Liver (tissue), 9 donors: ENCODE measurements around the gene DNAH6. TPM values are rescaled to one million over a fixed set of nuclear protein-coding genes. Genes with fewer than 3 reads are reported as not detected.

Source experiments
- DNase-seq: peaks from one replicate; pipeline ENCODE4 v3.0.0-alpha.2; 2017; ENCODE audit warnings: low spot score
- H3K27ac ChIP-seq, 2 donors: one replicate each; pipeline ENCODE4 v1.7.0; 2013; ENCODE audit warnings: inconsistent platforms in 2 of 2, low read length in 2 of 2, control low read depth in 1 of 2, low read depth in 1 of 2, mild to moderate bottlenecking in 1 of 2
- H3K27me3 ChIP-seq, 4 donors: one replicate each; pipeline versions ENCODE4 v1.6.1 to v1.7.0; 2013; ENCODE audit warnings: low read length in 3 of 4, inconsistent platforms in 1 of 4, mild to moderate bottlenecking in 1 of 4, moderate library complexity in 1 of 4; ENCODE audit not compliant: control insufficient read depth in 4 of 4, insufficient read depth in 4 of 4
- H3K36me3 ChIP-seq, 4 donors: one replicate each; pipeline versions ENCODE4 v1.6.1 to v1.7.0; 2013; ENCODE audit warnings: low read length in 3 of 4, mild to moderate bottlenecking in 3 of 4, low read depth in 1 of 4, moderate library complexity in 1 of 4; ENCODE audit not compliant: control insufficient read depth in 4 of 4, insufficient read depth in 3 of 4
- H3K4me1 ChIP-seq, 4 donors: one replicate each; pipeline versions ENCODE4 v1.6.1 to v1.7.0; 2013; ENCODE audit warnings: low read length in 3 of 4, mild to moderate bottlenecking in 3 of 4, moderate library complexity in 1 of 4; ENCODE audit not compliant: control insufficient read depth in 4 of 4, insufficient read depth in 4 of 4
- H3K4me3 ChIP-seq, 3 donors: one replicate each; pipeline versions ENCODE4 v1.6.1 to v1.7.0; 2013; ENCODE audit warnings: low read length in 3 of 3, control low read depth in 1 of 3, low read depth in 1 of 3, mild to moderate bottlenecking in 1 of 3
- H3K9ac ChIP-seq, 2 donors: one replicate each; pipeline ENCODE4 v1.7.0; 2013; ENCODE audit warnings: low read length in 2 of 2, mild to moderate bottlenecking in 2 of 2, moderate library complexity in 2 of 2, control low read depth in 1 of 2, low read depth in 1 of 2
- H3K9me3 ChIP-seq, 4 donors: one replicate each; pipeline versions ENCODE4 v1.6.1 to v1.7.0; 2013; ENCODE audit warnings: low read length in 3 of 4; ENCODE audit not compliant: control insufficient read depth in 4 of 4
- ATF3 ChIP-seq: IDR thresholded peaks from 2 replicates; pipeline ENCODE4 v1.6.1; 2016; ENCODE audit warnings: antibody characterized with exemption
- CTCF ChIP-seq: fragments of 150-350 bp; IDR thresholded peaks from 2 replicates; pipeline ENCODE4 v1.5.1; 2017; ENCODE audit warnings: improper control_type of control experiment, low read depth, low read length; ENCODE audit not compliant: missing input control
- EGR1 ChIP-seq, 2 donors: IDR thresholded peaks; 2 replicates each; pipeline ENCODE4 v1.6.1; 2016 to 2018; ENCODE audit warnings: antibody characterized with exemption in 2 of 2, low read depth in 2 of 2
- FOXA2 ChIP-seq: IDR thresholded peaks from 2 replicates; pipeline ENCODE4 v1.6.1; 2016; ENCODE audit warnings: antibody characterized with exemption
- GABPA ChIP-seq, 2 donors: IDR thresholded peaks in 1 of 2; conservative IDR thresholded peaks in 1 of 2; 2 replicates each; pipeline ENCODE4 v1.6.1; 2016; ENCODE audit warnings: antibody characterized with exemption in 2 of 2, mild to moderate bottlenecking in 1 of 2, moderate library complexity in 1 of 2
- HNF4A ChIP-seq, 2 donors: conservative IDR thresholded peaks; 2 replicates each; pipeline ENCODE4 v1.6.1; 2016; ENCODE audit warnings: antibody characterized with exemption in 2 of 2, mild to moderate bottlenecking in 2 of 2
- HNF4G ChIP-seq: IDR thresholded peaks from 2 replicates; pipeline ENCODE4 v1.6.1; 2016; ENCODE audit warnings: antibody characterized with exemption
- JUND ChIP-seq, 2 donors: IDR thresholded peaks; 2 replicates each; pipeline ENCODE4 v1.6.1; 2016; ENCODE audit warnings: antibody characterized with exemption in 2 of 2
- MAX ChIP-seq: IDR thresholded peaks from 2 replicates; pipeline ENCODE4 v1.6.1; 2016; ENCODE audit warnings: antibody characterized with exemption
- NR2F2 ChIP-seq: IDR thresholded peaks from 2 replicates; pipeline ENCODE4 v1.6.1; 2016; ENCODE audit warnings: antibody characterized with exemption
- RAD21 ChIP-seq, 2 donors: IDR thresholded peaks; 2 replicates each; pipeline ENCODE4 v1.6.1; 2016; ENCODE audit warnings: antibody characterized with exemption in 2 of 2, mild to moderate bottlenecking in 2 of 2
- REST ChIP-seq: IDR thresholded peaks from 2 replicates; pipeline ENCODE4 v1.6.1; 2016; ENCODE audit warnings: antibody characterized with exemption, mild to moderate bottlenecking
- RXRA ChIP-seq, 2 donors: IDR thresholded peaks; 2 replicates each; pipeline ENCODE4 v1.6.1; 2017 to 2018; ENCODE audit warnings: antibody characterized with exemption in 2 of 2, mild to moderate bottlenecking in 1 of 2
- SP1 ChIP-seq: IDR thresholded peaks from 2 replicates; pipeline ENCODE4 v1.6.1; 2018; ENCODE audit warnings: antibody characterized with exemption, mild to moderate bottlenecking
- TAF1 ChIP-seq: conservative IDR thresholded peaks from 2 replicates; pipeline ENCODE4 v1.6.1; 2016; ENCODE audit warnings: antibody characterized with exemption, mild to moderate bottlenecking
- YY1 ChIP-seq: IDR thresholded peaks from 2 replicates; pipeline ENCODE4 v1.6.1; 2016; ENCODE audit warnings: antibody characterized with exemption, mild to moderate bottlenecking
- ZBTB33 ChIP-seq: IDR thresholded peaks from 2 replicates; pipeline ENCODE4 v1.6.1; 2016; ENCODE audit warnings: antibody characterized with exemption
- WGBS: extraction: QIAGEN DNeasy Blood & Tissue Kit; methylation state at CpG from one replicate; pipeline ENCODE4 v1.1.7; 2013; 5-methylcytosine and 5-hydroxymethylcytosine counted together
- polyA plus RNA-seq, 2 donors: library from polyadenylated mRNA; stranded (reverse) in 1 of 2; unstranded in 1 of 2; fragments of 200-250 nt in 1 of 2; fragments of >200 nt in 1 of 2; fragmentation: Nextera tagmentation in 1 of 2; extraction: Ambion mirVana in 1 of 2; gene quantifications; one replicate each; pipeline versions ENCODE4 v1.2.1 to v1.2.3, GENCODE V29; 2013 to 2015
- total RNA-seq, 2 donors: library from RNA; depleted of rRNA; stranded (reverse); fragments of >200 nt; gene quantifications; one replicate each; pipeline ENCODE4 v1.2.3, GENCODE V29; 2014
- donor health status: healthy.
- donor health status: healthy.
- donor health status: healthy.
- donor health status: healthy.
- donor health status: healthy.

DNAH6 gene
- total and polyA plus RNA-seq, 4 donors: 0.32 to 1.6 (median 0.59) TPM

GRCh38 chr2:84796798-84797197, 280.5 kb downstream of the DNAH6 start (continued):
- TF ChIP-seq CTCF (no peak), YY1 (no peak)

GRCh38 chr2:84797271-84797670, 281.0 kb downstream of the DNAH6 start:
- Histone ChIP-seq H3K4me1 (no peaks in the 10 kb centered on the region), H3K27me3 (no peaks in the 10 kb centered on the region), H3K27ac (no peak overlapping the region), H3K9ac (no peak overlapping the region), H3K36me3 (no peaks in the 10 kb centered on the region), H3K9me3 (no peaks in the 10 kb centered on the region), H3K4me3 (no peak overlapping the region)
- WGBS: 96% methylated on average over 3 of the region's 3 CpGs
- DNase-seq: no peak
- TF ChIP-seq CTCF (no peak), RAD21 (IDR thresholded peaks at IDR 0.05) (no peak), MAX (no peak), HNF4G (no peak), JUND (IDR thresholded peaks at IDR 0.05) (no peak), NR2F2 (no peak), EGR1 (IDR thresholded peaks at IDR 0.05; ENCODE audit: low read depth in 2 of 2) (no peak), YY1 (no peak), GABPA (IDR thresholded peaks at IDR 0.05 in 1 of 2, conservative IDR thresholded peaks at IDR 0.05 in 1 of 2) (no peak), SP1 (no peak), HNF4A (conservative IDR thresholded peaks at IDR 0.05) (no peak)

GRCh38 chr2:84799772-84800171, 283.5 kb downstream of the DNAH6 start:
- Histone ChIP-seq H3K4me3 (no peak overlapping the region), H3K27ac (no peak overlapping the region), H3K27me3 (no peaks in the 10 kb centered on the region), H3K36me3 (no peaks in the 10 kb centered on the region), H3K9ac (no peak overlapping the region), H3K4me1 (no peaks in the 10 kb centered on the region), H3K9me3 (no peaks in the 10 kb centered on the region)
- no peak for DNase-seq
- WGBS: 98% methylated on average over 1 of the region's 1 CpG
- TF ChIP-seq FOXA2 (no peak), CTCF (no peak), GABPA (IDR thresholded peaks at IDR 0.05 in 1 of 2, conservative IDR thresholded peaks at IDR 0.05 in 1 of 2) (no peak), ZBTB33 (no peak), MAX (no peak), YY1 (no peak), HNF4A (conservative IDR thresholded peaks at IDR 0.05) (no peak), JUND (IDR thresholded peaks at IDR 0.05) (no peak), ATF3 (no peak), RAD21 (IDR thresholded peaks at IDR 0.05) (no peak), TAF1 (no peak), RXRA (IDR thresholded peaks at IDR 0.05) (no peak), HNF4G (no peak), SP1 (no peak), REST (no peak)
